GM18508 (cell line): Measurements from ENCODE around the gene ZNF697.
"Not testable (repeated sequence)": the region's sequence is repeated elsewhere in the genome, so short reads cannot be mapped to it uniquely, and the experiment has no call there.

ENCODE experiments used
- ATAC-seq: cut with Tn5 transposase; IDR thresholded peaks from one replicate; pipeline ENCODE4 v1.9.1; 2021; ENCODE audit warnings: moderate number of reproducible peaks; ENCODE audit not compliant: insufficient read depth, unreplicated experiment

Gene ZNF697

GRCh38 chr1:119633575-119633974 lies 14.5 kb downstream of the ZNF697 start:
- no peak for ATAC-seq

GRCh38 chr1:119632841-119633240 lies 15.2 kb downstream of the ZNF697 start:
- no peak for ATAC-seq

GRCh38 chr1:119632103-119632490 lies 16.0 kb downstream of the ZNF697 start:
- no peak for ATAC-seq

- ATAC-seq, result no peak
Measured at GRCh38 chr1:119631433-119632102, 16.5 kb downstream of the ZNF697 start.

GRCh38 chr1:119631086-119631432 lies 17.0 kb downstream of the ZNF697 start:
- no peak for ATAC-seq

GRCh38 chr1:119626841-119627240 lies 21.2 kb downstream of the ZNF697 start:
- ATAC-seq, result no peak

- ATAC-seq, result no peak
Measured at GRCh38 chr1:119626011-119626545, 22.0 kb downstream of the ZNF697 start.

- no peak for ATAC-seq
Measured at GRCh38 chr1:119623678-119624077, 24.4 kb downstream of the ZNF697 start.

- no peak for ATAC-seq
Measured at GRCh38 chr1:119623193-119623515, 24.9 kb downstream of the ZNF697 start.

GRCh38 chr1:119622311-119623192 lies 25.5 kb downstream of the ZNF697 start:
- ATAC-seq, result no peak

GRCh38 chr1:119621705-119622104 lies 26.4 kb downstream of the ZNF697 start:
- no peak for ATAC-seq

- no peak for ATAC-seq
Measured at GRCh38 chr1:119617751-119618691, 30.0 kb downstream of the ZNF697 start.

GRCh38 chr1:119616748-119617147 lies 31.3 kb downstream of the ZNF697 start:
- ATAC-seq, result not testable (repeated sequence)

- not testable (repeated sequence) for ATAC-seq
Measured at GRCh38 chr1:119615100-119615499, 33.0 kb downstream of the ZNF697 start.

- peak; percentile 66 for ATAC-seq
Measured at GRCh38 chr1:119613769-119614720, 34.0 kb downstream of the ZNF697 start.

GRCh38 chr1:119611701-119612113 lies 36.4 kb downstream of the ZNF697 start:
- no peak for ATAC-seq

- ATAC-seq, result not testable (repeated sequence)
Measured at GRCh38 chr1:119608816-119609215, 39.2 kb downstream of the ZNF697 start.

- ATAC-seq, result not testable (repeated sequence)
Measured at GRCh38 chr1:119607087-119607807, 40.8 kb downstream of the ZNF697 start.

- ATAC-seq, result no peak
Measured at GRCh38 chr1:119606394-119606793, 41.7 kb downstream of the ZNF697 start.
